HG02588 (cell line): ENCODE measurements around the gene MICALL2.
"Not testable (repeated sequence)": the region's sequence is repeated elsewhere in the genome, so short reads cannot be mapped to it uniquely, and the experiment has no call there.

Experiments
- ATAC-seq: cut with Tn5 transposase; IDR thresholded peaks from one replicate; pipeline ENCODE4 v1.9.1; 2021; ENCODE audit warnings: mild to moderate bottlenecking, moderate library complexity; ENCODE audit not compliant: unreplicated experiment

Gene MICALL2

GRCh38 chr7:1449951-1450350 is 9.3 kb downstream of the MICALL2 start:
- ATAC-seq = no peak

GRCh38 chr7:1449501-1449900 is 9.8 kb downstream of the MICALL2 start:
- no peak for ATAC-seq

GRCh38 chr7:1448958-1449357 is 10.3 kb downstream of the MICALL2 start:
- ATAC-seq = no peak

DNA sequence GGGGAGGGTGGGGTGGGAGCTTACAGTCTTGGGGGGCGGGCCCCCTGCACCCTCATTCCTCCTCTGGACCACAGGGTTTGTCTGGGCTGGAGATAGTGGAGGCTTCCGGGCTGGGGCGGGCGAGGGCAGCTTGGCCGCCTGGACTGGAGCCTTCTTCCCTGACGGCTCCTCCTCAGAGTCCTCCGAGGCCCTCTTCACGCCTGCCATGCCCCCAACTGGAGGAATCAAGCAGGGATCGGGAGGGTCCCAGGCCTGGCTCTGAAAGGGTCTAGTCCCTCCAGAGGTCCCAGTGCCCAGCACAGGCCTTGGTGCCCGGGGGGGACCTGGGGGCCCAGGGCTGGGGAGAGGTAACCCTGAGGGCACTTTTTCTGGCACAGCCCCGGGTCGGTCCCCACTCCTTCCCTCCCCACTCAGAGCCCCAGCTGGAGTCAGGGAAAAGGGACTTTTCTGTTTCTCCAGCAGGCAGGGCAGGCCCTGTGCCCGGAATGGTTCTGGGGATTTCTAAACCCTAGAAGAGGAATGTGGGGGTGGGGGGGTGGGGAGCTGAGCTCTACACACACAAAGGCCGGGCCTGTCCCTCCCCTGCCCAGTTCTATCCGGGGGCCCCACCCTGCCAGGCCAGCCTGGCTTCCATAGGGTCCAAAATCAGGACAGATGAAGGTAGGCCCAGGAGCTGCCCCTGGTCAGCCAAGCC is 11.6 kb downstream of the MICALL2 start:
- ATAC-seq = no peak

- ATAC-seq = no peak
Observed at GRCh38 chr7:1447112-1447511, 12.2 kb downstream of the MICALL2 start.

GRCh38 chr7:1446620-1447032 is 12.6 kb downstream of the MICALL2 start:
- no peak for ATAC-seq

- not testable (repeated sequence) for ATAC-seq
Observed at GRCh38 chr7:1446026-1446425, 13.2 kb downstream of the MICALL2 start.

GRCh38 chr7:1445341-1445740 is 13.9 kb downstream of the MICALL2 start:
- ATAC-seq = no peak

- no peak for ATAC-seq
Observed at GRCh38 chr7:1444925-1445322, 14.3 kb downstream of the MICALL2 start.

- ATAC-seq = no peak
Observed at GRCh38 chr7:1444214-1444924, 14.9 kb downstream of the MICALL2 start.

DNA sequence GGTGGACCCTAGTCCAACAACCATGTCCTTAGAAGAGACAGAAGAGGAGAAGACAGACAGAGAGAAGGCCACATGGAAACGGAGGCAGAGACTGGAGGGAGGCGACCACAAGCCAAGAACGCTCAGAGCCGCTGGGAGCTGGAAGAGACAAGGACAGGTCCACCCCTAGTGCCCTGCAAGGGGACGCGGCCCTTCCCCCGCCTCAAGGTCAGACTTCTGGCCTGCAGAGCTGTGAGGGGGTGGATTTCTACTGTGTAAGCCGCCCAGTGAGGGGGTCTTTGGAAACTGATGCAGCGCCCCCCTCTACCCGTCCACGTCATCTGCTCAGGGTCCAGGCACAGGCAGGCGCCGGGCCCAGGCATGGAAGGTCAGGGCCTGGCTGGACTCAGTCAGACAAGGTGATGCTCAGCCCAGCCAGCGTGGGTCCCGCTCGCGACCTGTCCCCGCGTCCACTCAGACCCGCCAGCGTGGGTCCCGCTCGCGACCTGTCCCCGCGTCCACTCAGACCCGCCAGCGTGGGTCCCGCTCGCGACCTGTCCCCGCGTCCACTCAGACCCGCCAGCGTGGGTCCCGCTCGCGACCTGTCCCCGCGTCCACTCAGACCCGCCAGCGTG is 15.6 kb downstream of the MICALL2 start:
- not testable (repeated sequence) for ATAC-seq

- ATAC-seq = no peak
Observed at GRCh38 chr7:1442355-1443124, 16.7 kb downstream of the MICALL2 start.

DNA sequence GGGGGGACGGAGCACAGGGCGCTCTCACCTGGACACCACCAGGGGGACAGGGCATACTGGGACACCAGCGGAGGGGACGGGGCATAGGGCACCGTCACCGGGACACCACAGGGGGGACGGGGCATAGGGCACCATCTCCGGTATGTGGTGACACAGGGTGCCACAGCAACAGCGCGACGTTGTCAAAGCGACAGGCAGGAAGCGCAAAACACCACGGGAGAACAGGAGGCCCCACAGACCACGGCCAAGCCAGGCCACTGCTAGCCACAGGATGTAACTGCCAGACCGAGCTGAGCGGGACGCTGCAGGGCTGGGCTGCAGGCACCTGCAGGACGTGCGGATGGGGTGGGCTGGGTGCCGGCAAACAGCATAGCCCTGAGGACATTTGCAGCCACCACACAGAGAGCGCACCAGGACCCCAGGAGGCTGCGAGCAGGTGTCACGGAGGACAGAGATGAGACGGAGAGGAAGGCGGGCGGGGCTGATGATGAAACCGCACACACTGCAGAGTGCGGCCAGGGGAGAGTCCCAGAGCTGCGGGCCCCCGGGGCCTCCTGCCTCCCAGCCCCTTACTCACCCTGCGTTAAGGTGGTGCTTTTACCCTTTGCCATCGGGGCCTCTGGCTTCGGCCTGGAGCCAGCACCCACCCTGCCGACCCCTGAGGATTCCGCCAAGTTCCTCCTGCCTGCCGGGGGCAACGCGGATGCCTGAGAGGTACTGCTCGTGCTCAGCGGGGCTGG is 17.5 kb downstream of the MICALL2 start:
- no peak for ATAC-seq

GRCh38 chr7:1440620-1441019 is 18.6 kb downstream of the MICALL2 start:
- no peak for ATAC-seq

DNA sequence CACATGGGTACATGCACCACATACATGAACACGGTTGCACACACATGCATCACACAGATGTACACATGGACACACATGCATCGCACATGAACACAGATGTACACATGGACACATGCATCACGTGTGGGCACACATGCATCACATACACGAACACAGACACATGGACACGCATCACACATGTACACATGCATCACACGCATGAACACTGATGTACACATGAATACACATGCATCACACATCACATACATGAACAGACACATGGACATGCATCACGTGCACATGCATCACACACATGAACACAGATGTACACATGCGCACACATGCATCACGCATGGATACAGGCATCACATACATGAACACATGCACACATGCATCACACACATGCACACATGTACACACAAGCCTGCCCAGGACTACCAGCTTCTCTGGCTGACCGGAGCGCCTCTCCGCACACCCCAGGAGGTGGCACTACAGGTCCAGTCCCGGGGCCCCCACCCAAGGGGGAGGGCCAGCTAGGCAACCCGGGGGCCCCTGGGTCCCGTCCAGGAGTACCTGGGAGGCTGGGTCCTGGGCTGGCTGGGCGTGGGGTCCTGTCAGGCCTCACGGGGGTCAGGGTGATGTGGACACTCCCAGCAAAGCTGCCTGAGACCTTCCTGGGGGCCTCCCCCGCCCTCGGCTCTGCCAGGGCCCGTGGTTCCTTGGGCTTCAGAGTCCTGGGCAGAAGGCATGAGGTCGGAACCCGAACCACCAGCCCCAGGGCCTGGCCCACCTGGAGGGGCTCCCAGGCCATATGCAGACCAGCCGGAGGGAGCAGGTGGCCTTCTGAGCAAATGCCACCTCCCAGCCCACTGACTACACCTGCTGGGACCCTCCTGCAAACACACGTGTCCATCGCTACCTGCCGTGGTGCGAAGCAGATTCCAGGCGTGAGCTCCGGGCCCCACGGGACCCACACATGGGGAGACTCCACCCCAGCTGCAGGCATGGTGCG is 19.6 kb downstream of the MICALL2 start:
- ATAC-seq = no peak

GRCh38 chr7:1438821-1439220 is 20.4 kb downstream of the MICALL2 start:
- no peak for ATAC-seq

DNA sequence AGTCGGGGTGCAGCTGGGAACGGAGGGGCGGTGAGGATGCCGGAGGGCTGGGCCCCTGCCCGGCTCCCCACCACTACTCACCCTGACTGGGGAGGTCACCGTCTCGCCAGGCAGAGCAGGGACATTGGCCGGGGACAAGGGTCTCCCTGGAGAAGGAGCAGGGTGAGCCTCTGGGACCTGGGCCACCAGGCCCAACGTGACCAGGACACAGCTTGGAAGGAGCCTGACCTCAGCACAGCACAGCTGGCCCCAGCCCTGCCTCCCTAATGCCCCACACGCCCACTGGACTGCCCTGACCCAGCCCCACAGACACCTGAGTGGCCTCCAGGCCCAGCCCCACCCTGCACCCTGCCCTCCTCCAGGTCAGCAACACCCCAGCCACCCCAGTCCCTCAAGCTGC is 21.1 kb downstream of the MICALL2 start:
- ATAC-seq = no peak

- ATAC-seq = no peak
Observed at GRCh38 chr7:1437155-1437880, 22.0 kb downstream of the MICALL2 start.

- no peak for ATAC-seq
Observed at GRCh38 chr7:1436608-1437007, 22.7 kb downstream of the MICALL2 start.
